NCI-H1436 treated with DMSO at 0.1 percent for 48 hours (cell line): ENCODE measurements around the gene ZDHHC14.
"Not testable (repeated sequence)": the region's sequence is repeated elsewhere in the genome, so short reads cannot be mapped to it uniquely, and the experiment has no call there.

Source experiments
- DNase-seq: peaks from one replicate; lab custom pipeline; 2025; lab: John Stamatoyannopoulos, UW

ZDHHC14 gene

GRCh38 chr6:157464653-157465535, 83.9 kb downstream of the ZDHHC14 start:
- DNase-seq, result no peak

- no peak for DNase-seq
Measured at GRCh38 chr6:157466342-157466648, 85.3 kb downstream of the ZDHHC14 start.

GRCh38 chr6:157467339-157467738, 86.3 kb downstream of the ZDHHC14 start:
- not testable (repeated sequence) for DNase-seq

GRCh38 chr6:157468054-157468453, 87.1 kb downstream of the ZDHHC14 start:
- no peak for DNase-seq

- no peak for DNase-seq
Measured at GRCh38 chr6:157468574-157468973, 87.6 kb downstream of the ZDHHC14 start.

- no peak for DNase-seq
Measured at GRCh38 chr6:157469378-157469777, 88.4 kb downstream of the ZDHHC14 start.

- no peak for DNase-seq
Measured at GRCh38 chr6:157471077-157471686, 90.2 kb downstream of the ZDHHC14 start.

GRCh38 chr6:157471895-157472686, 91.1 kb downstream of the ZDHHC14 start:
- no peak for DNase-seq

GRCh38 chr6:157476797-157477196, 95.8 kb downstream of the ZDHHC14 start:
- no peak for DNase-seq

- no peak for DNase-seq
Measured at GRCh38 chr6:157478926-157479325, 97.9 kb downstream of the ZDHHC14 start.

- no peak for DNase-seq
Measured at GRCh38 chr6:157479464-157480303, 98.7 kb downstream of the ZDHHC14 start.

GRCh38 chr6:157481189-157481864, 100.3 kb downstream of the ZDHHC14 start:
- no peak for DNase-seq

- DNase-seq, result no peak
Measured at GRCh38 chr6:157481865-157482249, 100.9 kb downstream of the ZDHHC14 start.

GRCh38 chr6:157483770-157484169, 102.8 kb downstream of the ZDHHC14 start:
- no peak for DNase-seq

GRCh38 chr6:157484181-157484580, 103.2 kb downstream of the ZDHHC14 start:
- no peak for DNase-seq

- no peak for DNase-seq
Measured at GRCh38 chr6:157486572-157486971, 105.6 kb downstream of the ZDHHC14 start.

- no peak for DNase-seq
Measured at GRCh38 chr6:157487110-157487773, 106.3 kb downstream of the ZDHHC14 start.

GRCh38 chr6:157488058-157488457, 107.1 kb downstream of the ZDHHC14 start:
- DNase-seq, result no peak

- no peak for DNase-seq
Measured at GRCh38 chr6:157488716-157489118, 107.7 kb downstream of the ZDHHC14 start.

GRCh38 chr6:157490611-157491269, 109.8 kb downstream of the ZDHHC14 start:
- no peak for DNase-seq
